MM.1S (cell line): ENCODE measurements around the gene DIPK1C.
"Not testable (repeated sequence)": the region's sequence is repeated elsewhere in the genome, so short reads cannot be mapped to it uniquely, and the experiment has no call there.

Source experiments
- DNase-seq: peaks from one replicate; pipeline ENCODE4 v3.0.0-alpha.2; 2015
- H2AFZ ChIP-seq: fragments of 300-600 bp; sonication (generic); 2 replicates; pipeline ENCODE4 v1.6.0; 2016; ENCODE audit warnings: antibody characterized with exemption, low read length
- H3F3A ChIP-seq: fragments of 300-600 bp; sonication (generic); 2 replicates; pipeline ENCODE4 v1.6.1; 2016; ENCODE audit warnings: mild to moderate bottlenecking, antibody characterized with exemption, low read length, moderate library complexity, mixed read lengths; ENCODE audit not compliant: insufficient read depth
- H3K27ac ChIP-seq: fragments of 300-600 bp; sonication (generic); 2 replicates; pipeline ENCODE4 v1.5.1; 2016; ENCODE audit warnings: mild to moderate bottlenecking, low read length
- H3K27me3 ChIP-seq: fragments of 300-600 bp; sonication (generic); replicated peaks from 2 replicates; pipeline ENCODE4 v1.6.0; 2016; ENCODE audit warnings: low read length; ENCODE audit not compliant: insufficient read depth
- H3K36me3 ChIP-seq: fragments of 300-600 bp; sonication (generic); replicated peaks from 2 replicates; pipeline ENCODE4 v1.6.1; 2016; ENCODE audit warnings: mild to moderate bottlenecking, low read length, mixed read lengths; ENCODE audit not compliant: insufficient read depth
- H3K4me1 ChIP-seq: fragments of 300-600 bp; sonication (generic); 2 replicates; pipeline ENCODE4 v1.6.1; 2016; ENCODE audit warnings: low read length, mixed read lengths
- H3K4me2 ChIP-seq: fragments of 300-600 bp; sonication (generic); 2 replicates; pipeline ENCODE4 v1.6.0; 2016; ENCODE audit warnings: low read depth, low read length
- H3K4me3 ChIP-seq: fragments of 300-600 bp; sonication (generic); 2 replicates; pipeline ENCODE4 v1.5.1; 2016; ENCODE audit warnings: low read length, mixed read lengths
- H3K79me2 ChIP-seq: fragments of 300-600 bp; sonication (generic); 2 replicates; pipeline ENCODE4 v1.6.1; 2016; ENCODE audit warnings: mixed run types, low read length, mixed read lengths
- H3K9ac ChIP-seq: fragments of 300-600 bp; sonication (generic); 2 replicates; pipeline ENCODE4 v1.6.1; 2016; ENCODE audit warnings: low read length, mixed read lengths
- H3K9me2 ChIP-seq: fragments of 300-600 bp; sonication (generic); replicated peaks from 2 replicates; pipeline ENCODE4 v1.6.1; 2016; ENCODE audit warnings: mild to moderate bottlenecking, low read length, mixed read lengths; ENCODE audit not compliant: insufficient read depth
- H3K9me3 ChIP-seq: fragments of 300-600 bp; sonication (generic); replicated peaks from 2 replicates; pipeline ENCODE4 v1.6.1; 2016; ENCODE audit warnings: mild to moderate bottlenecking, low read length, mixed read lengths; ENCODE audit not compliant: insufficient read depth
- H4K20me1 ChIP-seq: fragments of 300-600 bp; sonication (generic); 2 replicates; pipeline ENCODE4 v1.6.1; 2016; ENCODE audit warnings: mild to moderate bottlenecking, low read length, moderate library complexity, mixed read lengths; ENCODE audit not compliant: insufficient read depth
- CTCF ChIP-seq: fragments of 300-600 bp; sonication (generic); IDR thresholded peaks from 2 replicates; pipeline ENCODE4 v1.5.1; 2016; ENCODE audit warnings: antibody characterized with exemption, low read length, mixed read lengths
- EZH2 ChIP-seq: fragments of 300-600 bp; sonication (generic); optimal IDR thresholded peaks from 2 replicates; pipeline ENCODE3; 2017; ENCODE audit warnings: low read depth, mild to moderate bottlenecking, antibody characterized with exemption, low read length, mixed read lengths
- EZH2phosphoT487 ChIP-seq: fragments of 300-600 bp; sonication (generic); IDR thresholded peaks from 2 replicates; pipeline ENCODE4 v1.6.1; 2018; ENCODE audit warnings: antibody characterized with exemption, low read length

The DIPK1C gene

DNA sequence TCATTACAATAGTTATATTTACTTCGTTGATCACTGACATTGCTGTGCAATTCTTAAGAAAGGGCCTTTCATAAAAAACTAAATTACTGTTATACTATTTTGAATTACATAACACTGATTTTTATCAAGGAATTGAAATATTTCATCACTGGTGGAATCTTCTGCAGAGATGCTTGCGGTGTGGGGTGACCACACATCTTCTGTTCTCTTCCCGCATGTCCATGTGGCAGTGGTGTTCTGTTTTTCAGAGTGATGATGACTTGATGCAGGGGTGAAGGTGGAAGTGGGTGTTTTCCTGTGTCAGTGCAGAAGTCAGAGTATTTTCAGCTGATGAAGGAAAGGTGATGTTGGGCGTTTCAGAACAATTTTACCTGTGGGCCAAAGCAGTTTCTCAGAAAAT, 46.0 kb upstream of the DIPK1C start:
- Histone ChIP-seq H3K4me1 (peaks cover 13% of the 10 kb centered on the region), H3K79me2 (peaks cover 86% of the 10 kb centered on the region), H3K36me3 (peaks cover 8% of the 10 kb centered on the region), H3K27me3 (no peaks in the 10 kb centered on the region), H3K9ac (no peak overlapping the region), H2AFZ (no peak overlapping the region), H3K9me3 (no peaks in the 10 kb centered on the region), H3K27ac (no peak overlapping the region), H3F3A (peaks cover 34% of the 10 kb centered on the region), H3K4me2 (no peak overlapping the region), H3K9me2 (no peaks in the 10 kb centered on the region), H3K4me3 (no peak overlapping the region), H4K20me1 (no peaks in the 10 kb centered on the region)
- no peak for DNase-seq
- TF ChIP-seq EZH2, result no peak
- TF ChIP-seq CTCF, result no peak
- no peak for TF ChIP-seq EZH2phosphoT487

DNA sequence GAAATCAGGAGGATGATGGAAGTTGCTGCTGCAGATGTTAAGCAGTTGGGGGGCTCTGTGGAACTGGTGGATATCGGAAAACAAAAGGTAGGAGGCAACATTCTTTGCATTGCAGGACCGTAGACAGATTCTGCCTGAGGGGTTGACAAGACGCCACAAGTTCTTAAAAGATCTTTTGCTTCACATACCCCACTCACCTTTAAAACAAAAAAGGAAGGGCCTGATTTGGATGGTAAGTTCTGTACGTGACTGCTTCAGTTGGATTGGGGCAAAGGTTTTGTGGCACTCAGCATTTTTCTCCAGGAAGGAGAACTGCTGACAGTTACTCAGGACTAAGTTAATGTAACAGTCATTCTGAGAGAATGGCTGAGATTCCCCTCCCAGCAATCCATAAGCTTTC, 44.3 kb upstream of the DIPK1C start:
- Histone ChIP-seq H3F3A (peaks cover 46% of the 10 kb centered on the region), H3K36me3 (peaks cover 8% of the 10 kb centered on the region), H3K9me2 (no peaks in the 10 kb centered on the region), H3K9me3 (no peaks in the 10 kb centered on the region), H3K9ac (peak overlapping the region; percentile 76), H3K79me2 (peaks cover 86% of the 10 kb centered on the region), H3K27ac (peak overlapping the region; percentile 91), H3K4me1 (peaks cover 25% of the 10 kb centered on the region), H2AFZ (no peak overlapping the region), H4K20me1 (no peaks in the 10 kb centered on the region), H3K27me3 (no peaks in the 10 kb centered on the region), H3K4me2 (peak overlapping the region; percentile 87), H3K4me3 (peak overlapping the region; percentile 72)
- DNase-seq, result peak; percentile 57
- no peak for TF ChIP-seq EZH2
- no peak for TF ChIP-seq EZH2phosphoT487
- TF ChIP-seq CTCF, result no peak

DNA sequence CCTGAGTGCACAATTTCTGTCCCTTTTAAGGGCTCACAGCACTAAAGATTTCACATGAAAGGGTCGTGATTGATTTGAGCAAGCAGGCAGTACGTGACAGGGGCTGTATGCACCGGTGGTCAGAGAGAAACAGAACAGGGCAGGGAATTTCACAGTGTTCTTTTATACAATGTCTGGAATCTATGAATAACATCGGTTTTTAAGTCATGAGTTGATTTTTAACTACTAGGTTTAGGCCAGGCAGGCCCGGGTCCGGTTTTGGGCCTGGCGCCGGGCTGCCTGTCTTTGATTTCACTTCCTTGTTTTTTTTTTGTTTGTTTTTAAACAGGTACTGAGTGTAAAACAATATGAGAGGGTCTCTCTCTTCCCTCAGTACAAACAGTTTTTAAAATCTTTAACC, 43.7 kb upstream of the DIPK1C start:
- Histone ChIP-seq H3K4me3 (peak overlapping the region; percentile 72), H3F3A (peaks cover 46% of the 10 kb centered on the region), H3K27ac (peak overlapping the region; percentile 91), H3K4me1 (peaks cover 25% of the 10 kb centered on the region), H3K4me2 (peak overlapping the region; percentile 87), H3K79me2 (peaks cover 85% of the 10 kb centered on the region), H3K9ac (peak overlapping the region; percentile 76)
- H3K9me2 ChIP-seq, H3K36me3 ChIP-seq, H4K20me1 ChIP-seq, H3K9me3 ChIP-seq, DNase-seq, H3K27me3 ChIP-seq, H2AFZ ChIP-seq: not testable (repeated sequence)

GRCh38 chr18:74500372-74500771, 43.3 kb upstream of the DIPK1C start:
- H4K20me1 ChIP-seq, result no peaks in the 10 kb centered on the region
- H3K27ac ChIP-seq, result peak overlapping the region; percentile 91
- no peaks in the 10 kb centered on the region for H3K9me2 ChIP-seq
- H3K4me2 ChIP-seq, result peak overlapping the region; percentile 87
- H3K27me3 ChIP-seq, result no peaks in the 10 kb centered on the region
- peaks cover 8% of the 10 kb centered on the region for H3K36me3 ChIP-seq
- no peak for TF ChIP-seq CTCF
- no peak for TF ChIP-seq EZH2phosphoT487
- no peak for TF ChIP-seq EZH2
- peak overlapping the region; percentile 72 for H3K4me3 ChIP-seq
- no peak overlapping the region for H2AFZ ChIP-seq
- peaks cover 81% of the 10 kb centered on the region for H3K79me2 ChIP-seq
- no peaks in the 10 kb centered on the region for H3K9me3 ChIP-seq
- no peak for DNase-seq
- peak overlapping the region; percentile 76 for H3K9ac ChIP-seq
- peaks cover 25% of the 10 kb centered on the region for H3K4me1 ChIP-seq
- peaks cover 46% of the 10 kb centered on the region for H3F3A ChIP-seq
